ENCODE data around the gene HDAC11. TPM values are rescaled to one million over a fixed set of nuclear protein-coding genes. Genes with fewer than 3 reads are reported as not detected.

Gene HDAC11
- total and polyA plus RNA-seq, 2 of the 13 experiments (the other 11 are each of a cell fraction or from before 2014, with no cell fraction given): 13.7 to 33.1 TPM

- peak; percentile 68 for TF ChIP-seq PRDM10 (CRISPR knock-in tag; IDR thresholded peaks at IDR 0.05; ENCODE audit: low read depth)
- peak; percentile 54; the same call in 1 of the 2 replicates for TF ChIP-seq ZNF280B (CRISPR knock-in tag; IDR thresholded peaks at IDR 0.05; ENCODE audit: borderline replicate concordance)
- no peak; the same call in 1 of the 2 replicates for TF ChIP-seq RAD21 (CRISPR knock-in tag; IDR thresholded peaks at IDR 0.05)
- no peak for TF ChIP-seq IKZF1 (IDR thresholded peaks at IDR 0.05)
- 0 out of 2 replicates have a peak, but pooled peaks have one; percentile 53 for TF ChIP-seq ZNF430 (CRISPR knock-in tag; IDR thresholded peaks at IDR 0.05)
- no peak for TF ChIP-seq ZNF720 (CRISPR knock-in tag; IDR thresholded peaks at IDR 0.05)
- TF ChIP-seq PHF8 (CRISPR knock-in tag; IDR thresholded peaks at IDR 0.05): peak; percentile 77
- no peak for TF ChIP-seq ZBTB21 (CRISPR knock-in tag; IDR thresholded peaks at IDR 0.05)
- TF ChIP-seq THAP9 (CRISPR knock-in tag; IDR thresholded peaks at IDR 0.05; ENCODE audit: borderline replicate concordance): peak; percentile 58; the same call in 1 of the 2 replicates
- TF ChIP-seq GLI4 (CRISPR knock-in tag; IDR thresholded peaks at IDR 0.05; ENCODE audit: borderline replicate concordance): peak; percentile 91; the same call in 1 of the 2 replicates
- TF ChIP-seq ZNF18 (CRISPR knock-in tag; IDR thresholded peaks at IDR 0.05; ENCODE audit: insufficient replicate concordance): peak; percentile 65
- TF ChIP-seq NFRKB (IDR thresholded peaks at IDR 0.05): no peak
- peak; percentile 95 for TF ChIP-seq ZBTB7B (CRISPR knock-in tag; IDR thresholded peaks at IDR 0.05)
- no peak for TF ChIP-seq EZH2 (conservative IDR thresholded peaks at IDR 0.05; ENCODE audit: low read depth, low read length)
- peak; percentile 71 for TF ChIP-seq ZFY (CRISPR knock-in tag; IDR thresholded peaks at IDR 0.05)
- no peak for TF ChIP-seq ZNF567 (CRISPR knock-in tag; IDR thresholded peaks at IDR 0.05; ENCODE audit: borderline replicate concordance)
- peak; percentile 13; the same call in 1 of the 2 replicates for TF ChIP-seq MEIS1 (CRISPR knock-in tag; IDR thresholded peaks at IDR 0.05; ENCODE audit: borderline replicate concordance)
- TF ChIP-seq FIP1L1 (IDR thresholded peaks at IDR 0.05; ENCODE audit: borderline replicate concordance, insufficient read depth, low read depth, low read length): no peak
- no peak for TF ChIP-seq ZNF24 (IDR thresholded peaks at IDR 0.05)
- peak; percentile 45 for TF ChIP-seq ASH2L (IDR thresholded peaks at IDR 0.05; ENCODE audit: insufficient read length, low read depth, low read length)
These were observed at the start of gene HDAC11 (continued) for GRCh38 chr3:13479582-13480339.

Data from HepG2 (cell line).